Activated CD4-positive, alpha-beta T cell treated with anti-CD3 and anti-CD28 coated beads for 24 hours (primary cell): Measurements from ENCODE around the gene ZMYND8.
"Not testable (repeated sequence)": the region's sequence is repeated elsewhere in the genome, so short reads cannot be mapped to it uniquely, and the experiment has no call there.

ENCODE experiments used
- DNase-seq, 2 donors: peaks; one replicate each; pipeline ENCODE4 v3.0.0-alpha.2; 2020; ENCODE audit warnings: low read depth in 2 of 2

The ZMYND8 gene

GRCh38 chr20:47246061-47246777 lies 110.3 kb downstream of the ZMYND8 start:
- DNase-seq, result no peak

DNA sequence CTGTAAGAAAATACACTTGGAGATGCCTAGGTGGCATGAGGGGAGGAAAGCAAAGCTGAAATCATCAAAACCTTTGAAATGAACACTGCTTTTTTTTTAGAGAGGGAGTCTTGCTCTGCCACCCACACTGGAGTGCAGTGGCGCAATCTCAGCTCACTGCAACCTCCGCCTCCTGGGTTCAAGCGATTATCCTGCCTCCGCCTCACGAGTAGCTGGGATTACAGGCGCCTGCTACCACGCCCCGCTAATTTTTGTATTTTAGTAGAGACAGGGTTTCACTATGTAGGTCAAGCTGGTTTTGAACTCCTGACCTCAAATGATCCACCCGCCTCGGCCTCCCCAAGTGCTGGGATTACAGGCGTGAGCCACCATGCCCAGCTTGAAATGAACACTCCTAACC lies 111.3 kb downstream of the ZMYND8 start:
- DNase-seq, result not testable (repeated sequence)

DNA sequence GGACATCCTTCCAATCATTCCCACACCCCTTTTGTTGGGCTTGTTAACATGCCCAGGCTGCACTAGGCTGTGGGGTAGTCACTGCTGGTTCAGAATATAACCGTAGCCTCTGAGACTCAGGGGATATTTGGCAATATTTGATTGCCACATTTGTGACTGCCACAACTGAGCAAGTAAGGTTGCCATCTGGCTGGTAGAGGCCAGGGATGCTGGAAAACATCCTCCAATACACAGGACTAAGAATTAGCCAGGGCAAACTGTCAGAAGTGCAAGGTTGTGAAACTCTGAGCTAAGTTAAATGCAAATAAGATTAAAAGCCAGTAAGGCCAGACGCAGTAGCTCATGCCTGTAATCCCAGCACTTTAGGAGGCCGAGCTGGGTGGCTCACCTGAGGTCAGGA lies 112.0 kb downstream of the ZMYND8 start:
- no peak for DNase-seq

- DNase-seq, result no peak
Observed at GRCh38 chr20:47243532-47244305, 112.8 kb downstream of the ZMYND8 start.

GRCh38 chr20:47243003-47243402 lies 113.5 kb downstream of the ZMYND8 start:
- DNase-seq, result no peak

- no peak for DNase-seq
Observed at GRCh38 chr20:47241345-47241781, 115.1 kb downstream of the ZMYND8 start.

- not testable (repeated sequence) for DNase-seq
Observed at GRCh38 chr20:47240096-47240495, 116.4 kb downstream of the ZMYND8 start.

- no peak for DNase-seq
Observed at GRCh38 chr20:47239719-47240067, 116.8 kb downstream of the ZMYND8 start.

DNA sequence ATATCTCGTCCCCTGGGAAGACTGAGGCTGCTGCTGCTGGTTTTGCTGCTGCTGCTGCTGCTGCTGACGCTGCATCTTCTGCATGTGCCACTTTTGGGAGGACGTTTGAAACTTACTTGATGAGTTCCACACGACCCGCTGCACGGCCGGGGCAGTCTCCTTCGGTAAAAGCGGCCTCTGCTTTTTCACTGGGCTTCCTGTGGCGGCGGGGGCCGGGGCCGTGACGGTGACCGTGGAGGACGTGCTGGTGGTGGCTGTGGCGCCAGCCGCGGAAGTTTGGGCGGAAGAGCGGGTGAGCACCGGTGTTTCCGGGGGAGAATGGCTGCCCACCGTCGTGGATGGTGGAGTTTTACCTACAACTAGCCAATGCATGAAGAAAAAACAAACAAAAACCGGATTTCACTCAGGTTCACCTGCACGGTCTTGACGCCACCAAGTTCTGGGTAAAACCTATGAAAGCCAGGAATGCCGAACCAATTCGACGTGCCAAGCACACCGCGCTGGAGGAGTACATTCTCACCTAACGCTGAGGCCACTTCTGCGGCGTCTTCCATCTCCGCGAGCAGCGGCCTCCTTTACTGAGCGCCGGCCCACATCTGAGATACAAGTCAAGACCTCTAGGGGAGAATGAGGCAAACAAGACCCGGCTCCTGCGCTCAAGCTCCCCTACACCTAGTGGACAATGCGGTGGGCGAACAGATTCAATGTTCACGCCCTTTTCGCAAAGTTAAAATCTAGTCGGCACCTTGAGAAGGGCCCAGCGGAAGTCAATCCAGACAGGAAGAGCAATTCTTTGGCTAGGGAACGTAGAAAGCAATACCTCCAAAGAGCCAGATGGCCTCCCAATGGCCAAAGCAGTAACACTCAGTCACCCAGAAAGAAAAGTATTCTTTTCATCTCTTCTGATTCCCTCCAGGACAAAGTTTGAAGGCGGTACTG lies 117.5 kb downstream of the ZMYND8 start:
- no peak for DNase-seq

DNA sequence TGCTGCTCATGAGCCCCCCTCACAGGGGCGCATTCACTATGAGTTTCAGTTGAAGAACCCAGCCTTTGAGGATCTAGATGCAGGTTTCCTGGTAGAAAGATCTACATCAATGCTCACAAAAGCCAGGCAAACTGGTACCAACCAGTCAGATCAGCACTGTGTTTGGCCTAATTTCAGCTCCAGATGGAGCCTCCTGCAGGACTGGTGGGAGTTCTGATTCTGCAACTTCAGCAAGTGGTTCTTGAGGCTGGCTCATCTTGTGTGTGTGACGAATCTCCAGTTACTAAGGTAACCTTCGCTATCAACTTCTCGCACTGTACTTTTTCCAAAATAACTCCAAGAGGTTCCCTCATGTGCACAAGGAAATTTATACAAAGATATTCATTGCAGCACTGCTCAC lies 118.8 kb downstream of the ZMYND8 start:
- no peak for DNase-seq

GRCh38 chr20:47236639-47236900 lies 119.9 kb downstream of the ZMYND8 start:
- DNase-seq, result no peak

DNA sequence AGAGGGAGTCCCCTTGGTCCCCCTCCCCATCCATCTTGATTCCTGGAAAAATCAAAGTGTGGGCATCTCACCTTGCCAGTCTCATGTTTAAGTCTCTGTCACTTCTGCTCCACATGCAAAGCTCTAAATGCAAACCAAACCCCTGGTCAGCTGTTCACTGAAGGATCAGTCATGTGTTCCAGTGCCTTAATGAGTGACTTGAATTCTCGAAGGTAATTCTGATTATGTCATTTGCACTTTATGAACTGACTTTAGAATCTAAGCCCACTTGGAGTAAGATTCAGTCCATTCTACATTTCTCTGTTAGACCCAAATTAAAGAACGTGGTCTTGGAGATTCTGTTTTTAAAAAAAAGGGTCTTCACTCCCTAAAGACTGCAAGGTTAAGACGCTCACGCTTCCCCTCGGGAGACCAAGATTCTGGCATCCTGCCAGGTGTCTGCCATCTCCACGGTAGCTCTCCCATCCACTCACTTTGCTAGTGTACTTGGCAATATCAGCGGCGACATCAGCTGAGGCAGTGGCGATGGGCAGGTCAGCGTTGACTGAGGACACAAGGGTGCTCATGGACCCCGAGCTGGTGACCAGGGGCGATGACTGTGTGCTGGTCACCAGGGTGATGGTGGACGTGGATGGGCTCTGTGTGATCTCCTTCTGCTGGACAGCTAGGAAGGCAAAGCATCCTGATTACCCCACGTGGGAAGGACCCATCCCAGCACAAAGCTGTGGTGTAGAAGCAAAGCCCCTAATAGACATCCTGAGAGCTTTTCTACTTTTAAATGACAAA lies 120.5 kb downstream of the ZMYND8 start:
- no peak for DNase-seq

DNA sequence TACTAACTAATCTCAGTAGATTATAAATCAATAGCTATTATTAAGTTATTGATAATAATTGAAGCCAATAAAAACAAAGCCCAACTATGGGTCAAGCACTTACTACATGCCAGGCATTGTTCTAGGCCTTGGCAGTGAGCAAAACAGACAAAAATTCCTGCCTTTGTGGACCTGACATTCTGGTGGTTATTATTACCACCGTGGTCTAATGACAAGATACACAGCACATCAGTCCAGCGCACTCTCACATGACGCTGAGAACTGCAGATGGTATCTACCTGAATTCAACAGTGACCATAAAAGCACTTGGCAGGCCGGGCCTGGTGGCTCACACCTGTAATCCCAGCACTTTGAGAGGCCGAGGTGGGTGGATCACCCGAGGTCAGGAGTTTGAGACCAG lies 121.4 kb downstream of the ZMYND8 start:
- DNase-seq, result no peak

- no peak for DNase-seq
Observed at GRCh38 chr20:47233333-47234188, 122.9 kb downstream of the ZMYND8 start.

GRCh38 chr20:47232518-47232917 lies 124.0 kb downstream of the ZMYND8 start:
- no peak for DNase-seq

- DNase-seq, result no peak
Observed at GRCh38 chr20:47231382-47232039, 125.0 kb downstream of the ZMYND8 start.

DNA sequence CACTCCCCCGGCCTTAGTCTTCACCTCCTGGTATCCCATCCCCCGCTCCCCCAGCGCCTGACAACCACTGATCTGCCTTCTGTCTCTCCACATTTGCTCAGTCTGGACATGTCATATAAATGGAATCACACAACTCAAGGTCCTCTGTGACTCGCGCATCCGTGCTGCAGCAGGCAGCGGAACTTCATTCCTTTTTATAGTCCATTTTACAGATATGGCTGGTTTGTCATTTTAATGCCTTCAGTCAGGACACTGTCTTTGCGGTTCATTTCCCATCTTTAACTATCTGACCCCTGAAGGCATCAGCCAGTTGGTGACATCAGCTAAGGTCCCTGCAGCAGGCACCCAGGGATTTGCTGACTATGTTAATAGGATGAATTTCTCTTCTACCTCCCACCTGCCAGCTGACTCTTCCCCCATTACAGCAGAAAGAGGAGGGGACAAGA lies 125.7 kb downstream of the ZMYND8 start:
- no peak for DNase-seq

DNA sequence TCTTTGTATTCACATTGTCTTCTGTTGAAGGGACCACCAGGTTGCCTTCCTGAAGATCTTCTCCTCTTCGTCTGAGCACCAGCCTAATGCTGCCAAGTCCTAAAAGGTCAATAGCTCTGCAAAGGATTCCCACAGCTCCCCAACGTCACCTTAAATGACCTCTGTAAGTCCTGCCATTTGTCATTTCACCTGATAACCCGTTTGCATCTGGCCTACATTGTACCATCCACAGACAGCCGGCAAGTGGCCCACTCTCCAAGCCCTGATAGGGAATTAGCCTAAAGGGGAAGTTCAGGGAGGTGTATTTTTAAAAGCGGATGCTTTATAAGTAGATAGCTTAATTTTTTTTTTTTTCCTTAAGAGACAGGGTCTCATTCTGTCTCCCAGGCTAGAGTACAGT lies 127.8 kb downstream of the ZMYND8 start:
- DNase-seq, result no peak

- no peak for DNase-seq
Observed at GRCh38 chr20:47227576-47227975, 128.9 kb downstream of the ZMYND8 start.

DNA sequence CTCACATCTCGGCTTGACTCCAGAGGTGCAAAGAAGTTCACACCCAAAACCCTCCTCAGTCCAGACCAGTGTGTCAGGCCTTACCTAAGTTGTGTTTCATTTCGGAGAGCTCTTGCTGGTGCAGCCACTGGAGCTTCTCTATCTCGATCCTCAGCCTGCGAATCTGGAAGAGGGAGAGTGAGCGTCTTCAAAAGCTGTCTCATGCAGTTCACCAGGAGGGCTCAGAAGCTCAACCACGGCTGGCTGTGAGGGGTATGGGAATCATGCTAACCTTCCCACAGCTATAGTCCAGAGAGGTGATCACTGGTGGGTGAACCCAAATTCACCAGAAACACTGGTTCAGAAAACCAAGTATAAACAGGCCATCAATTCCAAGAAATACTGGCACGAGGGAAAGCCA lies 129.4 kb downstream of the ZMYND8 start:
- no peak for DNase-seq
